NOMO-1 treated with DMSO at 0.1 percent for 48 hours (cell line): ENCODE measurements around the gene ZNF385C.

Source experiments
- DNase-seq: peaks from one replicate; lab custom pipeline; 2025; ENCODE audit not compliant: unreplicated experiment; lab: John Stamatoyannopoulos, UW

Gene ZNF385C

DNA sequence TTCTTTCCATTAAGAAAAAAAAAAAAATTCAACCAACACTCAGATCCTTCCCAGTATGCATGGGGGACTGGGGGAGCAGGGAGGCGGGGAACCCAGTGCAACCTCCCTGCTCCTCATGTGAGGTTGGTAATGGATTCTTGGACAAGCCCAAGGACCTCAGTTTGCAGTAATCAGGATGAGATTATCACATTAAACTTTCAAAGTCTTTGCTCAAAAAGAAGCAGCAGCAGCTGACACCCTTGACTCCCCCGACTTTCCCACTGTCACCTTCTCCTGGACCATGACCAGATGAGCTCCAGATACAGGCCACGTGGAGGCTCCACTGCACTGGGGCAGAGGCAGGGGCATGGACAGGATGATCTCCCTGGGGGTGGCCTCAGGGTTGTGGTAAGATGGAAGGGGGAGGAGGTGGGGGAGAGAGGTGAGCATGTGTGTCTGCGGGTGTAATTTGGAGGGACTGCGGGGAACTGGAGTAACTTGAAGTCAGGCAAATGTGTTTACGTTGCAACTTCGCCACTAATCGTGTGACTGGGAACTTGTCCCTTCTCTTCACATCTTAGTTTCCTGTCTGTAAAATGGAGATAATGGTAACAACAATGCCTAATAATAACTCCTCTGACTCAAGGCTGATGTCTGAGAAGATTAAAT, 19.8 kb downstream of the ZNF385C start:
- DNase-seq = no peak

GRCh38 chr17:42077755-42078154, 20.5 kb downstream of the ZNF385C start:
- no peak for DNase-seq

- no peak for DNase-seq
Measured at GRCh38 chr17:42076797-42077559, 21.3 kb downstream of the ZNF385C start.

DNA sequence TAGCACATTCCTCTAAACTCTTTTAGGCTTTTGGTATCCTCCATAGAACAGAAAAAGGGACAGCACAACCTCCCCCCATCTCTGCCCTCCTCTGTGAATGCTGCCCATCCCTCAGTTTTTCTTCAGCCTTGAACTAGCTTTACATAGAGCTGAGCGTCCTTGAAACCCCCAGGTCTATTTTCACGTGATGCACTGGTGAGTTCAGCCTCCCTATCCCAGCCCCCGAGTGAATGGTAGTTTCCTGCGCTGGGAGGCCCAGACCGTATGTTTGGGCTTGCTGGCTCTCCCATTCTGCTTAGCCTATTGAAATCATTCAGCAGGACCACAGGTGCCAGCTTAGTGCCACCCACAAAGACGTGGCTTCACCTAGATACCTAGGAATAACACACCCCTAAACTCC, 22.5 kb downstream of the ZNF385C start:
- no peak for DNase-seq

DNA sequence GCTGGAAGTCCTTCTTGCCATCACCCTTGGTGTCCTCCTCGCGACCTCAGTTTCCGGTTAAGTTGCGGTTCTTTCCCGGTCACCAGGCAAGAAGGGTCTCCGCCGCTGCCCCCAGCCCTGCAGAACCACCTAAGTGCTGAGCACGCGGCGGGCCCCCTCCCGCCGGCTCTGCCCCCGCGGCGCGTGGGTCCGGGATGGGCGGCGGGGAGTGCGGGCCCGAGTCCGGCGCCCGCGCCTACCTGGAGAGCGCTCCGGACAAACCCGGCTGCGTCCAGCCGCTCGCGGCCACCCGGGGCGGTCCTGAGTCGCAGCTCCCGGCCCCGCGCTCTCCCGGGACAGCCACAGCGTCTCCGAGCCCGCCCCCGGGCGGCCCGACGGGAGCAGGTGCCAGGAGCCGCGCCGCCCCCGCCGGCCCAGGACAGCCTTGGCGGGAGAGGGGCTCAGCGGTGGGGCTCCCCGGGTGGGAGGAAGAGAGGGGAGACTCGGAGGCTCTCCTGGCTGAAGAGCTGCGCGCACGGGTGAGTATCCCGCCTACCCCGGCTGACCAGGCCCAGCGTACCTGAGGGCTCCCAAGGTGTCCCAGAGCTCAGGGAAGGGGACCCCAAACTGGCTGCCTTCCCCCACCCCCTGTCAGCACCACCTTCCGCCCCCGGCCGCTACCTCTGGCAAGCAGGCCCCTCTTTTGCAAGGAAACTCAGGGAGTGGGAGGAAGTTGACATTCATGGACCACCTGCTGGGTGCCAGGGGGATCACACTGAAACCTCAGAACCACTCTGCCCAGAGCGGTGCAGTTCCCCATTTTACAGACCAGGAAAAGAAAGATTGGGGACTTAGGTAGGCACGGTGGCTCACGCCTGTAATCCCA, 25.7 kb downstream of the ZNF385C start:
- DNase-seq = no peak

DNA sequence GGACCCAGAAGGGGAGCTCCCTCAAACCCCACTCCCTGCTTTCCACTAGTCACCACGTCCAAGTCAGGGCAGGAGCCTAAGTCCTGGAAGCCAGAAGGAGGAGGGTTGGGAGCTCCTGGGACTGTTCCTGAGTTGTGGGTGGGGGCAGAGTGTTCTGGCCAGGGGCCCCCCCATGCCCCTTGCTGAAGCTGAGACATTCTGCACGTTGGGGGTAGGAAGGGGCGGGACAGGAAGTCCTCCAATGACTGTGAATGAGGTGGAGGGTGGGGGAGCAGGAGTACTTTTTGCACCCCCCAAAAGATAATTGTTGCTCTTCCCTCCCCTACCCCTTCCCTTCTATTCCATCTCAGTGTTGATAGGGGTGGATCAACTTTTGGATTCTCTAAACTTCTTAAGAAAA, 26.5 kb downstream of the ZNF385C start:
- DNase-seq = no peak

DNA sequence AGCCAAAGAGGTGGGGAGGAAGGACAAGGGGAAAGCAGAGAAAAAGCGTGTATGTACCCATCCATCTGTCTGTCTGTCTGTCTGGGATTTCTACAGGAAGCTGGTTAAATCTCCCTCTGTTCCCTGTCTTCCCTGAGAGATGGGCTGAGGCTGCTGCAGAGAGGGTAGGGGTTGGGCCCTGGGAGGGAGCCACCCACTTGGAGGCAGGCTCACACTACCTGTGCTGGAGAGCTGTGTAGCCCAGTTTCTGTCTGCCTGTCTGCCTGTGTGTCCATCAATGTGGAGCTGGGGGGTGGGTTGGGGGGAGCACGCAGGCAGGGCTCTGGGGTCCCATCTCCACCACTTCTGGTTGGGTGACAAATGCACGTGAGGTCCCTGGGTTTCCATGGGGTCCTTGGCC, 29.3 kb downstream of the ZNF385C start:
- DNase-seq = no peak

- peak; percentile 34 for DNase-seq
Measured at GRCh38 chr17:42067371-42068091, 30.7 kb downstream of the ZNF385C start.

- DNase-seq = no peak
Measured at GRCh38 chr17:42065201-42065600, 33.1 kb downstream of the ZNF385C start.

GRCh38 chr17:42062681-42063080, 35.6 kb downstream of the ZNF385C start:
- no peak for DNase-seq

- no peak for DNase-seq
Measured at GRCh38 chr17:42061646-42062487, 36.4 kb downstream of the ZNF385C start.

- DNase-seq = no peak
Measured at GRCh38 chr17:42060231-42060630, 38.0 kb downstream of the ZNF385C start.

GRCh38 chr17:42059815-42060214, 38.5 kb downstream of the ZNF385C start:
- no peak for DNase-seq

DNA sequence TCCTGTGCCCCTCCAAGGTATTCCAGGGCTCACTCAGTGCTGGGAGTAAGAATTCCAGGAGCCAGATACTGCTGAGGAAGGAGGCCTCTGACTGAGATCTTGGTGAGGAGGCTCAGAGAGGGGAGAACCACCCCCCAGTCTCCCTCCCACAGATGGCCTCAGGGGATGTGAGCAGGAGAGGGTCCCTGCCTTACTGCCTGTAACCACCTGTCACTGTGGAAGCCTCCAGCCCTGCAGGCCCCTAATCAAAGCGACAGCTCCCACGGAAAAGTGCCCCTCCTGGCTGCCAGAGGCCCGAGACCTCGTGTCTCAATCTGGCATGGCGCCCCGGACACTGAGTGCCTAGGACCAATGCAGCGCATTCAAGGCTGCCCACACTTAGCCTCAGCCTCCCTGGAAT, 40.2 kb downstream of the ZNF385C start:
- no peak for DNase-seq

- DNase-seq = no peak
Measured at GRCh38 chr17:42056635-42057034, 41.6 kb downstream of the ZNF385C start.

DNA sequence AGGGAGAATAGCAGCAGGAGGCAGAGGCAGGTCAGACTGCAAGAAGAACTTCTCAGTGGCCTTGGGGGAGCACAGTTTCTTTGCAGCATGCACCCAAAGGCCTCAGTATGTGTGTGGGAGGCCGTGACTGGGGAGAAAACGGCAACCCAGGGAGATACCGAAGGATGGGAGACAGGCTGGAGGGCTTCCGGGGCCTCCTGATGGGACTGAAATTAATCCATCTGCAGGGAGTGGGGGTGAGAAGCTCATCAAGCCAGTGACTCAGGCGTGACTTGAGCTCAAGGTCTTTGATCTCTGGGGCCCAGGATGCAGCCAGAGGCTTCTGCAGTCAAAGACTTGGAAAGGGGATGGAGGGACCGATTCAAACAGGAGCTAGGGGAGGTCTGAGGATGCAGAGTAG, 42.8 kb downstream of the ZNF385C start:
- DNase-seq = no peak

DNA sequence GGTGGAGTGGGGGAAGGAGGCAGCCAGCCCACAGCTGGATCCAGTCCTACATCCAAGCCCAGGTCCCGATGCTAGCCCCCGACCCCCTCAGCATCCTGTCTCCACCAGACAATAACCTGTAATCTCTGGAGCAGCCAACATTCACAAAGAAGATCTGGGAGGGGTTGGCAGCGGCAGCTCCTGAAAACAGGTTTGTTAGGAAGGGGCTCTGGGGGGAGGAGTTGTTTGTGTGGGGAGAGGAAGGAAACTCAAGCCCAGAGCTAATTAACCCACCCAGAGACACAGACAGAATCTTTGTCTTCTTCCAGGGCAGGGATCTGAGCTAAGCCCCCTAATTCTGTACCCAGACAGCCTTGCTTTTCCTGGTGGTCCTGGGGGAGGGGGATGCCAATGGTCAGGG, 43.2 kb downstream of the ZNF385C start:
- DNase-seq = no peak

- no peak for DNase-seq
Measured at GRCh38 chr17:42053731-42054500, 44.4 kb downstream of the ZNF385C start.

DNA sequence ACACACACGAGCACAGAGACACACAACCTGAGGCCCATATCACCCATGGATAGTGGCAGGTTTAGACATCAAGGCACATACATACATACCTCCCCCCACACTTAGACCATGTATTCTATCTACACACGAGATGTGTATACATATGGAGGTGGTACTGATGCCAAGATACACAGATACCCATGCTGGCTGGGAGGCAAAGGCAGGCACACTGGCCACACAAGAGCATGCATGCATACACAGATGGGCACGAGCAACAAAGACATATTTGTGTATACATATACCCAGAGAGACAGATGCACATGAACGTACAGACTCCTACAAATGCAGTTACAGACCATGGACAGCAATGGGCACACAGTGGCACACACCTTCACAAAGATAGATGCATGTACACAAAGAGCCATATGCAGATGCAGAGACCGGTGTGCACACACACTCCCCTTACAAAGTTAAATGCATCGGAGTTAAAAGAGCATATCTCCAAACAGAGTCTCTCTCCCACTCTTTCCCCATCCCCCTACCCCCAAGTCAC, 45.9 kb downstream of the ZNF385C start:
- no peak for DNase-seq
